Measurements from ENCODE around the gene PTEN.

Gene PTEN

GRCh38 chr10:87961314-87961713, 97.9 kb downstream of the PTEN start:
- H3K36me3 ChIP-seq (replicated peaks; ENCODE audit: insufficient read depth, low read length) = peaks cover 5% of the 10 kb centered on the region; the same call in 1 of the 2 replicates
- no peak for TF ChIP-seq EZH2 (optimal IDR thresholded peaks at IDR 0.05; ENCODE audit: low read depth, low read length)
- TF ChIP-seq EZH2phosphoT487 (IDR thresholded peaks at IDR 0.05; ENCODE audit: low read length) = no peak
- no peak for TF ChIP-seq CTCF (IDR thresholded peaks at IDR 0.05; ENCODE audit: low read length)

GRCh38 chr10:87966459-87966858, 103.0 kb downstream of the PTEN start:
- no peak overlapping the region for H3K4me2 ChIP-seq (ENCODE audit: low read depth, low read length)
- peaks cover 4% of the 10 kb centered on the region; the same call in 1 of the 2 replicates for H3K79me2 ChIP-seq (ENCODE audit: low read length)

More at GRCh38 chr10:87961314-87961713, 97.9 kb downstream of the PTEN start:
- Histone ChIP-seq H3K27me3 (replicated peaks; ENCODE audit: insufficient read depth, low read length) (no peaks in the 10 kb centered on the region), H3K9me3 (replicated peaks; ENCODE audit: insufficient read depth, low read length) (no peaks in the 10 kb centered on the region), H4K20me1 (ENCODE audit: insufficient read depth, low read length) (no peaks in the 10 kb centered on the region; the same call in 1 of the 2 replicates), H3K27ac (ENCODE audit: low read length) (no peak overlapping the region), H3K4me1 (ENCODE audit: low read length) (no peaks in the 10 kb centered on the region), H3K4me3 (ENCODE audit: low read length) (no peak overlapping the region), H3K9ac (ENCODE audit: low read length) (no peak overlapping the region), H3K4me2 (ENCODE audit: low read depth, low read length) (no peak overlapping the region), H2AFZ (ENCODE audit: low read length) (no peak overlapping the region), H3K9me2 (replicated peaks; ENCODE audit: insufficient read depth, low read length) (no peaks in the 10 kb centered on the region), H3K79me2 (ENCODE audit: low read length) (peaks cover 18% of the 10 kb centered on the region), H3F3A (ENCODE audit: insufficient read depth, low read length) (no peaks in the 10 kb centered on the region; the same call in 1 of the 2 replicates)
- DNase-seq = no peak

GRCh38 chr10:87973635-87974034, 110.2 kb downstream of the PTEN start:
- Histone ChIP-seq H3K36me3 (replicated peaks; ENCODE audit: insufficient read depth, low read length) (no peaks in the 10 kb centered on the region), H2AFZ (ENCODE audit: low read length) (no peak overlapping the region), H3K9me3 (replicated peaks; ENCODE audit: insufficient read depth, low read length) (no peaks in the 10 kb centered on the region), H3K79me2 (ENCODE audit: low read length) (no peaks in the 10 kb centered on the region), H3K27ac (ENCODE audit: low read length) (no peak overlapping the region), H3F3A (ENCODE audit: insufficient read depth, low read length) (no peaks in the 10 kb centered on the region), H3K4me3 (ENCODE audit: low read length) (no peak overlapping the region), H3K4me2 (ENCODE audit: low read depth, low read length) (no peak overlapping the region), H3K27me3 (replicated peaks; ENCODE audit: insufficient read depth, low read length) (no peaks in the 10 kb centered on the region), H3K4me1 (ENCODE audit: low read length) (no peaks in the 10 kb centered on the region), H3K9ac (ENCODE audit: low read length) (no peak overlapping the region), H4K20me1 (ENCODE audit: insufficient read depth, low read length) (no peaks in the 10 kb centered on the region), H3K9me2 (replicated peaks; ENCODE audit: insufficient read depth, low read length) (no peaks in the 10 kb centered on the region)
- no peak for DNase-seq
- no peak for TF ChIP-seq EZH2phosphoT487 (IDR thresholded peaks at IDR 0.05; ENCODE audit: low read length)

More at GRCh38 chr10:87966459-87966858, 103.0 kb downstream of the PTEN start:
- no peak for TF ChIP-seq EZH2 (optimal IDR thresholded peaks at IDR 0.05; ENCODE audit: low read depth, low read length)
- TF ChIP-seq EZH2phosphoT487 (IDR thresholded peaks at IDR 0.05; ENCODE audit: low read length) = no peak
- TF ChIP-seq CTCF (IDR thresholded peaks at IDR 0.05; ENCODE audit: low read length) = no peak
- no peak overlapping the region for H2AFZ ChIP-seq (ENCODE audit: low read length)
- H3K27ac ChIP-seq (ENCODE audit: low read length) = no peak overlapping the region
- H3K4me1 ChIP-seq (ENCODE audit: low read length) = no peaks in the 10 kb centered on the region
- peaks cover 5% of the 10 kb centered on the region; the same call in 1 of the 2 replicates for H3K36me3 ChIP-seq (replicated peaks; ENCODE audit: insufficient read depth, low read length)
- H3K4me3 ChIP-seq (ENCODE audit: low read length) = no peak overlapping the region
- no peaks in the 10 kb centered on the region for H3K9me2 ChIP-seq (replicated peaks; ENCODE audit: insufficient read depth, low read length)
- H4K20me1 ChIP-seq (ENCODE audit: insufficient read depth, low read length) = no peaks in the 10 kb centered on the region
- no peaks in the 10 kb centered on the region for H3K9me3 ChIP-seq (replicated peaks; ENCODE audit: insufficient read depth, low read length)
- H3K9ac ChIP-seq (ENCODE audit: low read length) = no peak overlapping the region
- no peak for DNase-seq
- no peaks in the 10 kb centered on the region for H3F3A ChIP-seq (ENCODE audit: insufficient read depth, low read length)
- no peaks in the 10 kb centered on the region for H3K27me3 ChIP-seq (replicated peaks; ENCODE audit: insufficient read depth, low read length)

- H3K4me1 ChIP-seq (ENCODE audit: low read length) = no peaks in the 10 kb centered on the region
- H3K9me2 ChIP-seq (replicated peaks; ENCODE audit: insufficient read depth, low read length) = no peaks in the 10 kb centered on the region
- H3K9me3 ChIP-seq (replicated peaks; ENCODE audit: insufficient read depth, low read length) = no peaks in the 10 kb centered on the region
- no peaks in the 10 kb centered on the region for H3K27me3 ChIP-seq (replicated peaks; ENCODE audit: insufficient read depth, low read length)
- no peaks in the 10 kb centered on the region for H3F3A ChIP-seq (ENCODE audit: insufficient read depth, low read length)
- H3K9ac ChIP-seq (ENCODE audit: low read length) = no peak overlapping the region
- no peak overlapping the region for H3K4me2 ChIP-seq (ENCODE audit: low read depth, low read length)
- H3K4me3 ChIP-seq (ENCODE audit: low read length) = no peak overlapping the region
- no peak overlapping the region for H3K27ac ChIP-seq (ENCODE audit: low read length)
- H3K79me2 ChIP-seq (ENCODE audit: low read length) = no peaks in the 10 kb centered on the region
- TF ChIP-seq CTCF (IDR thresholded peaks at IDR 0.05; ENCODE audit: low read length) = no peak
- no peak for TF ChIP-seq EZH2phosphoT487 (IDR thresholded peaks at IDR 0.05; ENCODE audit: low read length)
- TF ChIP-seq EZH2 (optimal IDR thresholded peaks at IDR 0.05; ENCODE audit: low read depth, low read length) = no peak
- H4K20me1 ChIP-seq (ENCODE audit: insufficient read depth, low read length) = no peaks in the 10 kb centered on the region
- H2AFZ ChIP-seq (ENCODE audit: low read length) = no peak overlapping the region
- DNase-seq = no peak
- H3K36me3 ChIP-seq (replicated peaks; ENCODE audit: insufficient read depth, low read length) = no peaks in the 10 kb centered on the region
Observed at GRCh38 chr10:87974130-87974529, 110.7 kb downstream of the PTEN start.
